ENCODE measurements around the gene RBM26. TPM values are rescaled to one million over a fixed set of nuclear protein-coding genes. Genes with fewer than 3 reads are reported as not detected.

Gene RBM26
- total and polyA plus RNA-seq, 8 donors: 6.1 to 76.9 (median 28.1) TPM

DNA sequence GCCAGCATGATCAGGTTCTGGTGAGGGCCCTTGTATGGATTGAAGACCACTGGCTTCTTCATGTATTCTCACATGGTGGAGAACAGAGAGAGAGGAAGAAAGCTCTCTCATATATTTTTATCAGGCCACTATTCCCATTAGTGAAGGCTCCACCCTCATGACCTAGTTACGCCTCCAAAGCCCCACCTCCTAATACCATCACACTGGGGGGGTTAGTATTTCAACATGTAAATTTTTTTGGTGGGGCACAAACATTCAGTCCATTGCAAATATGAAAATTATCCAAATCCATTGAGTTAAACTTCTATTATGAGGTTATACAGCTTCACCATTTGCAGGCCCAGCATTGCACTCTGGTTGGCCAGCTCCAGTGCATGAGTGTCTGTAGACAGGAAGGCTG lies 33.2 kb upstream of the RBM26 start:
- H3K36me3 ChIP-seq: no peaks in the 10 kb centered on the region
- no peaks in the 10 kb centered on the region for H3K4me1 ChIP-seq
- intact Hi-C loops (cut with DNase I; ENCODE audit: low total_unique reads): no loop called here
- H3K9me3 ChIP-seq: no peaks in the 10 kb centered on the region
- H3K27ac ChIP-seq: no peak overlapping the region
- H3K27me3 ChIP-seq: no peaks in the 10 kb centered on the region
- DNase-seq: no peak
- no peak overlapping the region for H3K4me3 ChIP-seq
- TF ChIP-seq, protein P1, sequence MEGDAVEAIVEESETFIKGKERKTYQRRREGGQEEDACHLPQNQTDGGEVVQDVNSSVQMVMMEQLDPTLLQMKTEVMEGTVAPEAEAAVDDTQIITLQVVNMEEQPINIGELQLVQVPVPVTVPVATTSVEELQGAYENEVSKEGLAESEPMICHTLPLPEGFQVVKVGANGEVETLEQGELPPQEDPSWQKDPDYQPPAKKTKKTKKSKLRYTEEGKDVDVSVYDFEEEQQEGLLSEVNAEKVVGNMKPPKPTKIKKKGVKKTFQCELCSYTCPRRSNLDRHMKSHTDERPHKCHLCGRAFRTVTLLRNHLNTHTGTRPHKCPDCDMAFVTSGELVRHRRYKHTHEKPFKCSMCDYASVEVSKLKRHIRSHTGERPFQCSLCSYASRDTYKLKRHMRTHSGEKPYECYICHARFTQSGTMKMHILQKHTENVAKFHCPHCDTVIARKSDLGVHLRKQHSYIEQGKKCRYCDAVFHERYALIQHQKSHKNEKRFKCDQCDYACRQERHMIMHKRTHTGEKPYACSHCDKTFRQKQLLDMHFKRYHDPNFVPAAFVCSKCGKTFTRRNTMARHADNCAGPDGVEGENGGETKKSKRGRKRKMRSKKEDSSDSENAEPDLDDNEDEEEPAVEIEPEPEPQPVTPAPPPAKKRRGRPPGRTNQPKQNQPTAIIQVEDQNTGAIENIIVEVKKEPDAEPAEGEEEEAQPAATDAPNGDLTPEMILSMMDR (IDR thresholded peaks at IDR 0.05): no peak
- TF ChIP-seq POLR2AphosphoS5 (IDR thresholded peaks at IDR 0.05): no peak
- TF ChIP-seq POLR2A (IDR thresholded peaks at IDR 0.05): no peak
- no peak for TF ChIP-seq EP300 (IDR thresholded peaks at IDR 0.05)
- WGBS, 5 donors: 86 to 97% (median 95%) methylated on average over 1 of the region's 1 CpG

DNA sequence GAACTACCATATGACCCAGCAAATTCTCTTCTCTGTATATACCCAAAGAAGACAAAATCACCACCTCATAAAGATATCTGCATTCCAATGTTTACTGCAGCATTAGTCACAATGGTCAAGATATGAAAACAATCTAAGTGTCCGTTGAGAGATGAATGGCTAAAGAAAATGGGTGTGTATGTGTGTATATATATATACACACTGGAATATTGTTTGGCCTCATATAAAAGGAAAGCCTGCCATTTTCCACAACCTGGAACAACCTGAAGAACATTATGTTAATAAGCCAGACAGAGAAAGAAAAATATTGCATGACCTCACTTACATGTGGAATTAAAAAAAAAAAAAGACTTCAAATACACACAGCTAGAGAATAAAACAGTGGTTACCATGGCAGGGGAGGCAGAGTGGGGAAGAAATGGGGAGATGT lies 29.5 kb upstream of the RBM26 start:
- intact Hi-C loops (cut with DNase I; ENCODE audit: low total_unique reads): no loop called here
- Histone ChIP-seq H3K4me3 (no peak overlapping the region), H3K4me1 (no peaks in the 10 kb centered on the region), H3K36me3 (no peaks in the 10 kb centered on the region), H3K9me3 (no peaks in the 10 kb centered on the region), H3K27ac (no peak overlapping the region), H3K27me3 (no peaks in the 10 kb centered on the region)
- DNase-seq: peak in 1 of 2 donors; percentile 56
- no peak for TF ChIP-seq POLR2A (IDR thresholded peaks at IDR 0.05)
- no peak for TF ChIP-seq EP300 (IDR thresholded peaks at IDR 0.05)
- TF ChIP-seq, protein P1 (IDR thresholded peaks at IDR 0.05): no peak
- TF ChIP-seq POLR2AphosphoS5 (IDR thresholded peaks at IDR 0.05): peak in 1 of 3 donors; percentile 8
- 28 to 64% (median 37%) methylated on average over 1 of the region's 1 CpG for WGBS, 5 donors

DNA sequence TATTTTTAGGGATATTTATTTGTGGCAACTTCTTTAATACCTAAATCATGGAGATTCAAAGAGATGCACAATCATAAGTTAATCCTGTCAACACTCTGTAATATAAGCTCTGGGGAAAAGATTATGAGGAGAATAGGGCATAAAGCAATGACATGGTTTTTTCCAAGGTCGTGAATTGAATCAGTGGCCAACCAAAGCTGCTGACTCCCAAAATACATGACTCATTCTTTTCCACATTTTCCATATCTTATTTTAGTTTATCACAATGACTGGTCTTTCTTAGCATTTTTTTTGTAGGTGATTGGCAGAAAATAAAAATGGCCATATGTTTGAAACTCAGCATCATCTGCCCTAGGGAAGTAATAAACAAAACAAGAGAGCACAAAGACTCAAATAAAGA lies 28.5 kb upstream of the RBM26 start:
- TF ChIP-seq, protein P1 (IDR thresholded peaks at IDR 0.05): no peak
- TF ChIP-seq POLR2AphosphoS5 (IDR thresholded peaks at IDR 0.05): no peak
- no peak for TF ChIP-seq EP300 (IDR thresholded peaks at IDR 0.05)
- no peak for TF ChIP-seq POLR2A (IDR thresholded peaks at IDR 0.05)
- DNase-seq: no peak
- Histone ChIP-seq H3K4me3 (no peak overlapping the region), H3K27me3 (no peaks in the 10 kb centered on the region), H3K4me1 (no peaks in the 10 kb centered on the region), H3K36me3 (no peaks in the 10 kb centered on the region), H3K9me3 (no peaks in the 10 kb centered on the region), H3K27ac (no peak overlapping the region)
- 62 to 74% (median 66%) methylated on average over 1 of the region's 1 CpG for WGBS, 5 donors
- intact Hi-C loops (cut with DNase I; ENCODE audit: low total_unique reads): no loop called here

DNA sequence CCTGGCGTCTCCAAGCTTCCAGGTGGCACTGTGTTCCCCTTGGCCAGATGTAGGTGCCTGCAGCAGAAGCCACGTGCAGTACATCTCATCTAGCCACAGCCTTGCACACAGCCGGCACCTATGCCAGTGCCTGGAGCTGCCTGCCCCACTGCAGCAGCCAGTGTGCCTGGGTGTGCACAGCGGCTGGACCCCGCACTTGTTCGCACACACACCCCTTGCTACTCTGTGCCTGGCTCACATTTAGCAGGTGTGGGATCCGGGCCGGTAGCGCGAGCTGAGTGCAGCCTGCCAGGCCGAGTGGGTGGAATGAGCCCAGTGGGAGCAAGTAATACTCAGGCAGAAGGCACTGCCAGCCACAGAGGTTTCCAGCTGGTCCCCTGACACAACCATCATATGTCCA lies 26.9 kb upstream of the RBM26 start:
- intact Hi-C loops (cut with DNase I; ENCODE audit: low total_unique reads): no loop called here
- no peaks in the 10 kb centered on the region for H3K27me3 ChIP-seq
- H3K27ac ChIP-seq: no peak overlapping the region
- H3K36me3 ChIP-seq: no peaks in the 10 kb centered on the region
- H3K4me1 ChIP-seq: no peaks in the 10 kb centered on the region
- 91 to 98% (median 96%) methylated on average over 9 to 11 of the region's 11 CpGs for WGBS, 5 donors
- H3K9me3 ChIP-seq: no peaks in the 10 kb centered on the region
- DNase-seq: no peak
- no peak overlapping the region for H3K4me3 ChIP-seq
- TF ChIP-seq EP300 (IDR thresholded peaks at IDR 0.05): no peak
- no peak for TF ChIP-seq POLR2AphosphoS5 (IDR thresholded peaks at IDR 0.05)
- TF ChIP-seq, protein P1 (IDR thresholded peaks at IDR 0.05): no peak
- no peak for TF ChIP-seq POLR2A (IDR thresholded peaks at IDR 0.05)
